Sigmoid colon (tissue), 7 donors: ENCODE measurements around the gene DSG4. TPM values are rescaled to one million over a fixed set of nuclear protein-coding genes. Genes with fewer than 3 reads are reported as not detected.

Experiments
- DNase-seq: peaks from one replicate; pipeline ENCODE4 v3.0.0-alpha.2; 2019
- H3K27ac ChIP-seq, 4 donors: fragments of 200-600 bp; sonication (generic); one replicate each; pipeline ENCODE4 v1.5.1; 2016 to 2019; ENCODE audit warnings: mild to moderate bottlenecking in 1 of 4
- H3K27me3 ChIP-seq, 3 donors: fragments of 200-600 bp; sonication (generic); one replicate each; pipeline ENCODE4 v1.5.1; 2019; ENCODE audit warnings: mild to moderate bottlenecking in 1 of 3
- H3K36me3 ChIP-seq, 4 donors: fragments of 200-600 bp; sonication (generic); one replicate each; pipeline ENCODE4 v1.5.1; 2016 to 2019
- H3K4me1 ChIP-seq, 4 donors: fragments of 200-600 bp; sonication (generic); one replicate each; pipeline ENCODE4 v1.5.1; 2017 to 2019
- H3K4me3 ChIP-seq, 4 donors: fragments of 200-600 bp; sonication (generic); one replicate each; pipeline ENCODE4 v1.5.1; 2017 to 2019; ENCODE audit warnings: mild to moderate bottlenecking in 2 of 4, moderate library complexity in 1 of 4
- H3K9me3 ChIP-seq, 4 donors: fragments of 200-600 bp in 3 of 4; sonication (generic) in 3 of 4; one replicate each; pipeline versions ENCODE4 v1.5.1 to v1.6.1; 2013 to 2019
- CTCF ChIP-seq, 4 experiments: fragments of 450-650 bp in 3 of 4; fragments of 200-600 bp in 1 of 4; IDR thresholded peaks; one replicate each; pipeline ENCODE4 v1.5.1; 2016 to 2019; ENCODE audit warnings: antibody characterized with exemption in 4 of 4, mild to moderate bottlenecking in 3 of 4, moderate library complexity in 2 of 4
- EP300 ChIP-seq, 4 donors: sonication (generic); formaldehyde crosslinking; IDR thresholded peaks; one replicate each; pipeline ENCODE4 v1.6.1; 2017; ENCODE audit warnings: antibody characterized with exemption in 4 of 4
- POLR2A ChIP-seq, 2 donors: fragments of 450-650 bp; IDR thresholded peaks; one replicate each; pipeline ENCODE4 v1.6.1; 2016; ENCODE audit warnings: antibody characterized with exemption in 2 of 2, mild to moderate bottlenecking in 2 of 2, moderate library complexity in 2 of 2
- POLR2AphosphoS5 ChIP-seq, 4 donors: sonication (generic); formaldehyde crosslinking; IDR thresholded peaks; one replicate each; pipeline ENCODE4 v1.6.1; 2017; ENCODE audit warnings: antibody characterized with exemption in 4 of 4
- WGBS, 2 donors: extraction: QIAGEN DNeasy Blood & Tissue Kit; methylation state at CpG; one replicate each; pipeline ENCODE4 v1.1.7; 2013; 5-methylcytosine and 5-hydroxymethylcytosine counted together
- intact Hi-C: fragments of 100-400 bp; cut with DNase I; formaldehyde crosslinking; loops from one replicate; pipeline ENCODE4 v1.15.1; 2023
- polyA plus RNA-seq, 3 donors: library from polyadenylated mRNA; stranded (reverse); fragments of 200-250 nt; gene quantifications; one replicate each; pipeline ENCODE4 v1.2.3, GENCODE V29; 2013
- total RNA-seq, 4 donors: library from RNA; depleted of rRNA; stranded (reverse); fragments of >200 nt; gene quantifications; one replicate each; pipeline ENCODE4 v1.1.0, GENCODE V29; 2016
- donor health status: healthy with polysubstance abuse.
- donor health status: Bipolar disorder and iron deficiency.
- donor health status: healthy.

Gene DSG4
- total and polyA plus RNA-seq, 7 donors, result 0.09 TPM; not detected in 6

DNA sequence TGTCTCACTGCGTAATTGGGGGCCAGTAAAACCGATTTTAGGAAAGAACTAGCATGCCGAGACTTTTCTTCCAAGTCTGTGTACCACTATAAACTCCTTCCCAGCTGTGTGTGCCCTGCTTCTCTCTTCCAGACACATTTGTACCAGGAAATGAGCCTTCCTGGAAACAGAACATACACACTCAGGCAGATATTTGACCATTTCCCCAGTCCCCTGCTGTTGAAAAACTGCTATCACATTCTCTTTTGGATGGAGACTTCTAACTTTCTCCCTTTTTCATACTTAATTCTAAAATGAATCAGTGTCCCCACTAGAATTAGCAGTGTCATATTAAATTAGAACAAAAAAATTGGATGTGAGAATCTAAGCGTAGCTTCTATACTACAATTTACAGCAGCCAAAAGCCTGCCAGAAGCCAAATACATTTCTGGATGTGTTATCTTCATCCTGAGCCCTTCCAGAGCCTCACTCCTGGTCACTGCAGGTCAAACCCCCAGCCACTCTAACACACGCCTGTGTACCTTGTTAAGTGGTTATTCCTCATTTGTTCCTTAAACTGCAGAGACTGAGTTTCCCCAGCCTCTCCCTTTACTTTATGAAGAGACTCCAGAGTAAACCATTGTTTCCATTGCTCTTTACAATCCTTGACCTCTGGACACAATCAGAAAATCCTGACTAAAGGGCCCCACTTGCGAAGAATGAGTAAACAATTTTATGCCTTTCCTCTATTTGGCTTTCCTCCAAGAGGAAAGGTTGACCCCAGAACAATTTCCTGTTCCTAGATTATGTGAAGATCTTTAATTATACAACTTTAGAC is 20.4 kb downstream of the DSG4 start:
- H3K27ac ChIP-seq, result peak overlapping the region in 1 of 4 donors; percentile 15
- H3K4me3 ChIP-seq, result no peak overlapping the region
- no peak for DNase-seq
- 20 to 42% methylated on average over 6 of the region's 6 CpGs for WGBS, 2 donors
- no peaks in the 10 kb centered on the region for H3K27me3 ChIP-seq
- no peaks in the 10 kb centered on the region for H3K36me3 ChIP-seq
- peaks cover 0 to 10% (median 0%) of the 10 kb centered on the region in 4 donors for H3K4me1 ChIP-seq
- TF ChIP-seq CTCF (IDR thresholded peaks at IDR 0.05), result no peak
- no peak for TF ChIP-seq POLR2AphosphoS5 (IDR thresholded peaks at IDR 0.05)
- no peak for TF ChIP-seq EP300 (IDR thresholded peaks at IDR 0.05)
- TF ChIP-seq POLR2A (IDR thresholded peaks at IDR 0.05), result no peak
- no peaks in the 10 kb centered on the region for H3K9me3 ChIP-seq
- intact Hi-C loops, result no loop called here

- H3K27ac ChIP-seq, result no peak overlapping the region
- DNase-seq, result no peak
- 42 to 61% methylated on average over 2 of the region's 2 CpGs for WGBS, 2 donors
- no peak for TF ChIP-seq EP300 (IDR thresholded peaks at IDR 0.05)
- TF ChIP-seq CTCF (IDR thresholded peaks at IDR 0.05), result no peak
- TF ChIP-seq POLR2AphosphoS5 (IDR thresholded peaks at IDR 0.05), result no peak
- no peak overlapping the region for H3K4me3 ChIP-seq
- no peaks in the 10 kb centered on the region for H3K9me3 ChIP-seq
- intact Hi-C loops, result no loop called here
- peaks cover 0 to 10% (median 0%) of the 10 kb centered on the region in 4 donors for H3K4me1 ChIP-seq
- no peaks in the 10 kb centered on the region for H3K27me3 ChIP-seq
- H3K36me3 ChIP-seq, result no peaks in the 10 kb centered on the region
Observed at GRCh38 chr18:31398191-31398590, 21.6 kb downstream of the DSG4 start.

- no peak for DNase-seq
- intact Hi-C loops, result no loop called here
Observed at GRCh38 chr18:31399306-31400032, 22.9 kb downstream of the DSG4 start.

DNA sequence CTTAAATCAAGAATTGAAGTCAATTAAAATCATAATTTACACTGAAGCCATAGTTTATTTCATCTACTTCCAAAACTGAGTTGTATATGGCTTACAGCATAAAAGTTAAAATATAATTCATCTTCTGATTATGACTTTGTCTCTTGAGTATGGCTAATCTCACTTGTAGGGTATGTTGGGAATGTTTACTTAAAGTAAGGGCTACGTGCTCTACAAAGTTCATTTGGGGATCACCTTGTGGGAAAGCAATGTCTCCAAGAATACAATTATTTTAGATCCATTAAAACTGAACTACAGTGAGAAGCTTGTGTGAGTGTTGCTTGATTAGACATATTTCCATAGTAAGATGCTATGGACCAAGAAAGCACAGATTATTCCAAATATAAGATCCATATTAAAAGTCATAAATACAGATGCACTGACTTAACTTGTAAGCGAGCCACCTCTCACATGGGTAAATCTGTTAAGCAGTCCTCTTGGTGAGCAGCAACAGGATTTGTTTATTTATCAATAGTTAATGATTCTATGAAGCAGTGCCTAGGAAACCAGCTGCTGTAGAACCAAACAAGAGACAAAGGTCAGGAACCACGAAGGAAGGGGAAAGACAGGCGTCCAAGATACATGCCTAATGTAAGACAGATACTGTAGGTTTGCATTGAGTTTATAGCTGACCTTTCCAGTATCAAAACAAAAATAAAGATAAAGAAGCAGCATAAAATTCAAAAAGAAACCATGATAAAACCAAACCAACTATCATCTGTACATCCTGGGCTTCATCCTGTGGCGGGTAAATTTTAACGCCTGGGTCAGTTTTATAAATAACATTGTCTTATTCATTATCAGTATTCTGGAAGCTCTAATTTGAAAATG is 24.8 kb downstream of the DSG4 start:
- WGBS, 2 donors, result 13 to 53% methylated on average over 6 of the region's 6 CpGs
- TF ChIP-seq POLR2AphosphoS5 (IDR thresholded peaks at IDR 0.05) (no peak), CTCF (IDR thresholded peaks at IDR 0.05) (no peak), POLR2A (IDR thresholded peaks at IDR 0.05) (no peak), EP300 (IDR thresholded peaks at IDR 0.05) (no peak)
- Histone ChIP-seq H3K9me3 (no peaks in the 10 kb centered on the region), H3K27ac (no peak overlapping the region), H3K4me1 (peaks cover 0 to 10% (median 0%) of the 10 kb centered on the region in 4 donors), H3K4me3 (no peak overlapping the region), H3K36me3 (no peaks in the 10 kb centered on the region), H3K27me3 (no peaks in the 10 kb centered on the region)
- intact Hi-C loops, result no loop called here
- DNase-seq, result no peak

More at GRCh38 chr18:31399306-31400032, 22.9 kb downstream of the DSG4 start:
- Histone ChIP-seq H3K9me3 (no peaks in the 10 kb centered on the region), H3K4me1 (peaks cover 0 to 10% (median 0%) of the 10 kb centered on the region in 4 donors), H3K4me3 (no peak overlapping the region), H3K27me3 (no peaks in the 10 kb centered on the region), H3K27ac (no peak overlapping the region), H3K36me3 (no peaks in the 10 kb centered on the region)
- TF ChIP-seq CTCF (IDR thresholded peaks at IDR 0.05), result no peak
- WGBS, 2 donors, result 7 to 25% methylated on average over 6 of the region's 6 CpGs
